Activated naive CD4-positive, alpha-beta T cell treated with anti-CD3 and anti-CD28 coated beads, Interleukin-2, amount 50 U/mL, for 72 hours (primary cell): ENCODE measurements around the gene F13A1. TPM values are rescaled to one million over a fixed set of nuclear protein-coding genes. Genes with fewer than 3 reads are reported as not detected.

ENCODE experiments used
- ATAC-seq, 2 donors: fragments of 150-1000 bp; cut with Tn5 transposase; 2 replicates each; pipeline ENCODE4 v1.10.0; 2021; ENCODE audit warnings: mild to moderate bottlenecking in 2 of 2, moderate library complexity in 2 of 2
- DNase-seq, 2 donors: peaks; one replicate each; pipeline ENCODE4 v3.0.0; 2021 to 2022; ENCODE audit warnings: low spot score in 2 of 2
- H3K27ac Mint-ChIP-seq, 2 donors: one replicate each; pipeline ENCODE4 v1.8.0; 2022; ENCODE audit warnings: mild to moderate bottlenecking in 2 of 2, mixed read lengths in 2 of 2
- H3K36me3 Mint-ChIP-seq, 2 donors: one replicate each; pipeline ENCODE4 v1.8.0; 2022; ENCODE audit warnings: mixed read lengths in 2 of 2
- H3K9me3 Mint-ChIP-seq, 2 donors: one replicate each; pipeline ENCODE4 v1.8.0; 2022; ENCODE audit warnings: mixed read lengths in 2 of 2
- total RNA-seq, 2 donors: library from RNA; stranded (reverse); gene quantifications; one replicate each; pipeline ENCODE4 v1.2.3, GENCODE V29; 2022

F13A1 gene
- total RNA-seq, 2 donors from 2014 or later, result not detected

DNA sequence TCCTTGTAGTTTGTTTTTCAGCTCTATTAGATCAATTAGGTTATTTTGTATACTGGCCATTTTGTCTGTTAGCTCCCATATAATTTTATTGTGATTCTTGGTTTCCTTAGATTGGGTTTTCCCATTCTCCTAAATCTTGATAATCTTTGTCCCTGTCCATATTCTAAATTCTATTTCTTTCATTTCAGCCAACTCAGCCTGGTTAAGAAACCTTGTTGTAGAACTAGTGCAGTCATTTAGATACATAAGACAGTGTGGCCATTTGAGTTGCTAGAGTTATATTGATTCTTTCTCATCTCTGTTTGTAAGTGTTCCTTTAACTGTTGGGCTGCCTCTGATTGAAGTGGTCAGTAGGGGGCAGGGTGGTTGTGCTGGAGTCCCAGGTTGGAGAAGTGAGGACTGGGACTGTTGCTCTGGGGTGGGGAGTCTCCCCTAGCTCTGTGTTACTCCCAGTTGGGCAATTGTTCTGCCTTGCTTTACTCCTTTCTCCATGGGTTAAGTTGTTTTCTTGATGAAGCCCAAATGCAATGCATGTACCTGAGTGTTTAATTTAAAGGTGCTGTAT, 214.9 kb downstream of the F13A1 start:
- H3K9me3 Mint-ChIP-seq, result peaks cover 16 to 18% of the 10 kb centered on the region in 2 donors
- peaks cover 5 to 16% of the 10 kb centered on the region in 2 donors for H3K36me3 Mint-ChIP-seq
- ATAC-seq (no peak), DNase-seq (no peak)
- no peak overlapping the region for H3K27ac Mint-ChIP-seq
